Fibroblast of peridontal ligament (primary cell): ENCODE measurements around the gene NAV2.
A peak's percentile ranks its signal among the peaks of the same experiment; 100 is the strongest.
"Not testable (repeated sequence)": the region's sequence is repeated elsewhere in the genome, so short reads cannot be mapped to it uniquely, and the experiment has no call there.

Experiments
- DNase-seq: peaks from one replicate; pipeline ENCODE4 v3.0.0-alpha.2; 2010; ENCODE audit errors: extremely low read depth

The NAV2 gene

GRCh38 chr11:19996571-19996970 lies 283.9 kb downstream of the NAV2 start:
- no peak for DNase-seq

- DNase-seq, result no peak
Observed at GRCh38 chr11:20000022-20000350, 287.3 kb downstream of the NAV2 start.

- no peak for DNase-seq
Observed at GRCh38 chr11:20000351-20001134, 287.9 kb downstream of the NAV2 start.

GRCh38 chr11:20002312-20003216 lies 289.9 kb downstream of the NAV2 start:
- no peak for DNase-seq

GRCh38 chr11:20003351-20003750 lies 290.7 kb downstream of the NAV2 start:
- no peak for DNase-seq

- no peak for DNase-seq
Observed at GRCh38 chr11:20004866-20005265, 292.2 kb downstream of the NAV2 start.

- no peak for DNase-seq
Observed at GRCh38 chr11:20005747-20006146, 293.1 kb downstream of the NAV2 start.

GRCh38 chr11:20006618-20007017 lies 294.0 kb downstream of the NAV2 start:
- DNase-seq, result not testable (repeated sequence)

- no peak for DNase-seq
Observed at GRCh38 chr11:20007386-20007785, 294.7 kb downstream of the NAV2 start.

GRCh38 chr11:20008190-20008870 lies 295.7 kb downstream of the NAV2 start:
- no peak for DNase-seq

- no peak for DNase-seq
Observed at GRCh38 chr11:20008871-20009644, 296.4 kb downstream of the NAV2 start.

GRCh38 chr11:20010156-20010850 lies 297.7 kb downstream of the NAV2 start:
- DNase-seq, result no peak

- no peak for DNase-seq
Observed at GRCh38 chr11:20010851-20011225, 298.2 kb downstream of the NAV2 start.

GRCh38 chr11:20011307-20011951 lies 298.8 kb downstream of the NAV2 start:
- no peak for DNase-seq

- DNase-seq, result no peak
Observed at GRCh38 chr11:20013346-20014066, 300.9 kb downstream of the NAV2 start.

GRCh38 chr11:20014067-20014402 lies 301.4 kb downstream of the NAV2 start:
- DNase-seq, result no peak

- peak; percentile 45 for DNase-seq
Observed at GRCh38 chr11:20015101-20015500, 302.5 kb downstream of the NAV2 start.

GRCh38 chr11:20015529-20016427 lies 303.1 kb downstream of the NAV2 start:
- peak; percentile 13 for DNase-seq

- no peak for DNase-seq
Observed at GRCh38 chr11:20016526-20016925, 303.9 kb downstream of the NAV2 start.
